ENCODE results near the gene RPS16. TPM values are rescaled to one million over a fixed set of nuclear protein-coding genes. Genes with fewer than 3 reads are reported as not detected.

Gene RPS16
- total and polyA plus RNA-seq, 9 of the 15 experiments (the other 6 are each of a cell fraction or from before 2014, with no cell fraction given), result 82.6 to 3,671 (median 2,204) TPM

GRCh38 chr19:39436350-39436716 lies 584 bp upstream of the RPS16 start:
- CTCF ChIA-PET (ENCODE audit: low intra/inter-chr PET ratio), result no interaction called here
- H4K20me1 ChIP-seq (replicated peaks; ENCODE audit: control insufficient read depth, insufficient read depth, low read length), result peaks cover 21% of the 10 kb centered on the region
- intact Hi-C loops (cut with micrococcal nuclease) (no loop called here), in situ Hi-C loops (cut with MboI) (no loop called here)
- 10% methylated on average over 2 of the region's 2 CpGs for WGBS (ENCODE audit: insufficient coverage, low coverage, missing lambda C conversion rate)
- peaks cover 32% of the 10 kb centered on the region for H3K79me2 ChIP-seq (ENCODE audit: control insufficient read depth, insufficient read depth, low read length)
- H3K4me2 ChIP-seq (ENCODE audit: insufficient read depth, low read length), result peak overlapping the region; percentile 82
- ATAC-seq (no peak), DNase-seq (ENCODE audit: extremely low read depth in 1 of 4, low spot score in 3 of 4) (no peak), FAIRE-seq (no peak)
- H3K4me1 ChIP-seq (replicated peaks in 1 of 2; ENCODE audit: control insufficient read depth in 2 of 2, insufficient read depth in 2 of 2, low read length in 2 of 2), result peaks cover 19 to 23% of the 10 kb centered on the region in 2 experiments
- H3K27me3 ChIP-seq (ENCODE audit: control insufficient read depth in 2 of 2, insufficient read depth in 2 of 2, low read length in 2 of 2), result no peaks in the 10 kb centered on the region
- H3K4me3 ChIP-seq, result peak overlapping the region; percentile 100
- H3K9ac ChIP-seq (ENCODE audit: insufficient read depth in 1 of 2, low read depth in 2 of 2, low read length in 2 of 2), result peak overlapping the region; percentile 81 to 99; a peak in 3 of 4 replicates
- BruUV-seq (replicated peaks), result TSS peak; percentile 99
- H3K27ac ChIP-seq (ENCODE audit: extremely low read depth, low read depth, low read length), result peak overlapping the region; percentile 54
- POLR2A ChIA-PET, result interaction anchor here (0.6 to 6.2 kb wide), 50 partner anchors 8 to 981 kb away, joined by 3 to 141 read pairs (median 4); partner anchors contain the start of genes DYRK1B, EID2B, MED29 and PAF1
- H2AFZ ChIP-seq (ENCODE audit: low read depth, low read length), result peak overlapping the region; percentile 54
- peaks cover 37% of the 10 kb centered on the region for H3K36me3 ChIP-seq (ENCODE audit: control insufficient read depth, insufficient read depth, low read length)
- H3K9me1 ChIP-seq (ENCODE audit: control insufficient read depth, insufficient read depth, low read length), result no peaks in the 10 kb centered on the region
- no peaks in the 10 kb centered on the region for H3K9me3 ChIP-seq (replicated peaks; ENCODE audit: control insufficient read depth, insufficient read depth, low read depth, low read length)
- peak; percentile 16; the same call in 1 of the 2 replicates for TF ChIP-seq ARID1B (IDR thresholded peaks at IDR 0.05)
- TF ChIP-seq NCOA1 (IDR thresholded peaks at IDR 0.05; ENCODE audit: low read depth), result peak; percentile 14; the same call in 1 of the 2 replicates
- TF ChIP-seq TSC22D4 (tag; IDR thresholded peaks at IDR 0.05), result no peak
- no peak for TF ChIP-seq CTBP1 (IDR thresholded peaks at IDR 0.05; ENCODE audit: borderline replicate concordance)
- no peak for TF ChIP-seq PCBP2 (IDR thresholded peaks at IDR 0.05; ENCODE audit: low read depth, low read length, poor library complexity, severe bottlenecking)
- 0 out of 2 replicates have a peak, but pooled peaks have one; percentile 41 for TF ChIP-seq LARP7 (IDR thresholded peaks at IDR 0.05)
- TF ChIP-seq ZNF717 (CRISPR knock-in tag; IDR thresholded peaks at IDR 0.05), result no peak
- TF ChIP-seq CHD7 (IDR thresholded peaks at IDR 0.05; ENCODE audit: low read depth, low read length), result no peak
- 0 out of 2 replicates have a peak, but pooled peaks have one; percentile 31 for TF ChIP-seq MIER1 (IDR thresholded peaks at IDR 0.05; ENCODE audit: low read depth)
- no peak for TF ChIP-seq ZNF436 (CRISPR knock-in tag; IDR thresholded peaks at IDR 0.05)
- TF ChIP-seq ZNF445 (CRISPR knock-in tag; IDR thresholded peaks at IDR 0.05; ENCODE audit: low read depth), result no peak
- no peak for TF ChIP-seq ERF (CRISPR knock-in tag; IDR thresholded peaks at IDR 0.05)
- TF ChIP-seq ZNF316 (IDR thresholded peaks at IDR 0.05), result 0 out of 2 replicates have a peak, but pooled peaks have one; percentile 2
- no peak for TF ChIP-seq FOXP1 (CRISPR knock-in tag; IDR thresholded peaks at IDR 0.05)

All from K562 (cell line).